ENCODE data around the gene VPS33A.

Gene VPS33A

DNA sequence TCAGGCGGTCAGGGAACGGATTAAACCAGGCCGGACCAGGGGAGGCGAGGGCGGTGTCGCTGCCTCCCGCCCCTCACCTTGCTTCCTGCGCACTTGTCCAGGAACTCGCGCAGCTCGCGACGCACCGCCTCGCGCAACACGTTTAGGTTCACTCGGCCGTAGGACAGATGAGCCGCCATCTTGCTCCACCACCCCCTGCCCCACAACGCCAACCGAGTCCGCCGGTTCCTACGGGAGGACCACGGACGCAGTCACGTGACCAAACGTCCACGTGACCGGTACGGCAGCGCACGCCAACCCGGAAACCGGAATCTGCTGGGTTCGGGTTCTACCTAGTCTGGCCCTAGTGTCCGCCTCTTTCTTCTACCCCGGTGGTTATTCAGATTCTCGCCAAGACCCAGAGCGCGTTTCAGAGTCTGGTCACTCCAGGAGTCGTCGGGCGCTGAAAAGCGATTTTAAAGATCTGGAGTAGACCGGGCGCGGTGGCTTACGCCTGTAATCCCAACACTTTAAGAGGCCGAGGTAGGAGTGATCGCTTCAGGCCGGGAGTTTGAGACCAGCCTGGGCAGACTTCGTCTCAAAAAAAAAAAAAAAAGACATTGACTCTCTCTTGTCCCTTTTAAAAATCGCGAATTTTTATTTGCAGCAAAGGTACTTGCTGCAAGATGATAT, at the start of gene VPS33A:
Gene VPS33A, minus strand, starts transcription at position 265 of the 672 bp plus-strand sequence. Its CDS starts 86 bp downstream, at position 179.
- peaks cover 3% of the 10 kb centered on the region for H3K9me3 Mint-ChIP-seq
- H3K4me3 Mint-ChIP-seq, result peak within 1 kb of the TSS; percentile 96

DNA sequence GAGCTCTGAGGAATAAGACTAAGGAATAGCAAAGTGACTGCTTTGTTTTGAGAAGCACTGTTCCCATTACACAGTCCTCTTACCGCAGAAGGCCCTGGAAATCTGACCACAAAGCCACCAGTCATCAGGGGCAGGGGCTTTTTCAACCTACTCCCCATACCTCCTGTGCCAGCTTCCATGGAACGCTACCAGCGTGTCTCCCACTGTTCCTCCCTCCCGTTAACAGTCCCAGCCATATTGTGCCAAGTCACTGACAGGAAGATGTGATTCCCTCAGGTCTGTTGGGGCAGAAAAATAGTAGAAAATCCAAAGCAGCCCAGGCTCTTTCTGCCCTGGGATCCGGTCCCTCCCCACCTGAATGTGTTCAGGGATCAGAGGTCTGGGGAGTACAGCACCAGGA, 46.6 kb upstream of the VPS33A start:
- DNase-seq, result no peak

More for the DNA sequence above, at the start of gene VPS33A:
- peak; percentile 96 for DNase-seq
- TF ChIP-seq, protein P1, sequence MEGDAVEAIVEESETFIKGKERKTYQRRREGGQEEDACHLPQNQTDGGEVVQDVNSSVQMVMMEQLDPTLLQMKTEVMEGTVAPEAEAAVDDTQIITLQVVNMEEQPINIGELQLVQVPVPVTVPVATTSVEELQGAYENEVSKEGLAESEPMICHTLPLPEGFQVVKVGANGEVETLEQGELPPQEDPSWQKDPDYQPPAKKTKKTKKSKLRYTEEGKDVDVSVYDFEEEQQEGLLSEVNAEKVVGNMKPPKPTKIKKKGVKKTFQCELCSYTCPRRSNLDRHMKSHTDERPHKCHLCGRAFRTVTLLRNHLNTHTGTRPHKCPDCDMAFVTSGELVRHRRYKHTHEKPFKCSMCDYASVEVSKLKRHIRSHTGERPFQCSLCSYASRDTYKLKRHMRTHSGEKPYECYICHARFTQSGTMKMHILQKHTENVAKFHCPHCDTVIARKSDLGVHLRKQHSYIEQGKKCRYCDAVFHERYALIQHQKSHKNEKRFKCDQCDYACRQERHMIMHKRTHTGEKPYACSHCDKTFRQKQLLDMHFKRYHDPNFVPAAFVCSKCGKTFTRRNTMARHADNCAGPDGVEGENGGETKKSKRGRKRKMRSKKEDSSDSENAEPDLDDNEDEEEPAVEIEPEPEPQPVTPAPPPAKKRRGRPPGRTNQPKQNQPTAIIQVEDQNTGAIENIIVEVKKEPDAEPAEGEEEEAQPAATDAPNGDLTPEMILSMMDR (IDR thresholded peaks at IDR 0.05), result no peak
- peaks cover 15% of the 10 kb centered on the region for H3K36me3 Mint-ChIP-seq (ENCODE audit: low read depth)
- peaks cover 18% of the 10 kb centered on the region for H3K4me1 Mint-ChIP-seq
- H3K27ac Mint-ChIP-seq, result peak within 1 kb of the TSS; percentile 99
- H3K27me3 Mint-ChIP-seq (ENCODE audit: low read depth, poor library complexity), result peaks cover 9% of the 10 kb centered on the region

DNA sequence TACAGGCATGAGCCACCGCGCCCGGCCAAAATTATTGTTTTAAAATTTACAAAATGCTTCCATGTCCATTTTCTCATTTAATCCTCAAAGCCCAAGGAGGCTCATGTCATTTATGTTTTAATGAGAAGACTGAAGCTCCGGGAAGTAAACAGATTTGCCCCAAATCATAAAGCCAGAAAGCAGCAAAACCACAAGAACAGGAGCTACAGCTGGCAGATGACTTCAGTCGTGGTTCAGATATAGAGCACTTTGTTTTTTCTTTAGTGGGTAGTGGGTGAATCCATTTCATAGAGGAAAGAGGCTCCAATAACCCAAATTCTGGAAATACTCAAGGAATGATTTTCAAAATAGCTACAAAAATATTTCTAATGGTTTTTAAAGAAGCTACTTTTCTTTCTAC, 45.4 kb upstream of the VPS33A start:
- H3K27ac Mint-ChIP-seq, result no peak overlapping the region
- TF ChIP-seq, protein P1 (IDR thresholded peaks at IDR 0.05), result no peak
- no peak overlapping the region for H3K4me3 Mint-ChIP-seq
- no peaks in the 10 kb centered on the region for H3K4me1 Mint-ChIP-seq
- H3K9me3 Mint-ChIP-seq, result no peaks in the 10 kb centered on the region
- H3K27me3 Mint-ChIP-seq (ENCODE audit: low read depth, poor library complexity), result no peaks in the 10 kb centered on the region
- peaks cover 40% of the 10 kb centered on the region for H3K36me3 Mint-ChIP-seq (ENCODE audit: low read depth)
- no peak for DNase-seq

More for the DNA sequence above, 46.6 kb upstream of the VPS33A start:
- H3K27me3 Mint-ChIP-seq (ENCODE audit: low read depth, poor library complexity), result no peaks in the 10 kb centered on the region
- H3K27ac Mint-ChIP-seq, result peak overlapping the region; percentile 59
- H3K36me3 Mint-ChIP-seq (ENCODE audit: low read depth), result peaks cover 46% of the 10 kb centered on the region
- no peak overlapping the region for H3K4me3 Mint-ChIP-seq
- no peaks in the 10 kb centered on the region for H3K4me1 Mint-ChIP-seq
- no peaks in the 10 kb centered on the region for H3K9me3 Mint-ChIP-seq
- TF ChIP-seq, protein P1 (IDR thresholded peaks at IDR 0.05), result no peak

DNA sequence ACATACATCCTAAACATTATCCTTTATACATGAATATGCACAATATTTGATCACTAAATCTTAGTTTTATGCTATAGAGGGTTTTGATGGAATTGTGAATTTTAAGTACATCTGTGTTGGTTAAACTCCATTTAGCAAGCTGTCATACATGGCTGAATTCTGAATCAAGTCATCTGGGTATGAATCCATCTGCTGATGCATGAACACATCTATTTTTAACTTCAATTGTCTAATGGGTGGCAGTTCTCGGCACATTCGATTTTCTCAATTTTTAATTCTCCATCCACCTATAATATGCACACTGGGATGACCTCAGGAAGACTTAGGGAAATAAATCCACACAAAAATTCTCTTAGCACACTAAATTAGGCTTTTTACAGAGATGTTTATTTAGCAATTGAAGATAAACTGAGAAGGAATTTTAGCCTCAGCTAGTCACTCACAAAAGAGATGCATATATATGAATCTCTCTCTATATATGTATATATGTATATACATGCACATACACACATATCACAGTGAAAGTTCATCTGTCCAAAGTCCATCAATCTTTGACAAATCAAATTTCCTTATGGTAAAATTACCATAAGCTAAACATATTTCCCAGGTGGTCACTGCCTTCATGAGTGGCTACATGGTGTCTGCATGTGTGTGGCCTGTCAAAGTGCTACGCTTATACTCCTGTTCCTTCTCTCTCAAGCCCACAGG, 44.5 kb upstream of the VPS33A start:
- Mint-ChIP-seq H3K27me3 (ENCODE audit: low read depth, poor library complexity) (no peaks in the 10 kb centered on the region), H3K9me3 (no peaks in the 10 kb centered on the region), H3K4me3 (no peak overlapping the region), H3K27ac (peak overlapping the region; percentile 88), H3K4me1 (peaks cover 5% of the 10 kb centered on the region), H3K36me3 (ENCODE audit: low read depth) (peaks cover 37% of the 10 kb centered on the region)
- DNase-seq, result no peak
- TF ChIP-seq, protein P1 (IDR thresholded peaks at IDR 0.05), result no peak

DNA sequence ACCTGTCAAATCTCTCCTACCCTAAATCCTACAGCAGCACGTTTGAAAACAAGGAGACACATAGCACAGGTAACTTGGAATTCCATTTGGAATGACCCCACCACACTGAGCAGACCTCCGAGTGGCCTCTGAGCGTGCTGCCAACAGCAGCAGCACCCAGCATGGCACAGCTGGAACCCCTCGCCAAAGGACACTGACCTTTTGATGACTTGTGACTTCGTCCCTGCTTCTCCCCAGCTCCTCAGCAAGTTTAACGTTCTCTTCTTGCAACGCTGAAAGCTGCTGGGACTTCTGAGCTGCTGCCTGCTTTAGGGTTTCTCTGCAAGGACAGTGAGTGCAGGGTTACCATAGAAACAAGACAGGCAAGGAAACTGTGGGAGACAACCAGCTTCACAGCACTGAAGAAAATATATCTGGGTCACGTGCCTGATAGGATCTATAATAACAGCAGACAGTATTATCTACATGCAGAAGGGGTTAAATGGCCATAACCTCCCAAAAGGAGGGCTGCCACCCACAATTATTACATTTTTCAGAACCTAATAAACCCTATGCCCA, 43.3 kb upstream of the VPS33A start:
- TF ChIP-seq, protein P1 (IDR thresholded peaks at IDR 0.05), result no peak
- no peak overlapping the region for H3K27ac Mint-ChIP-seq
- H3K36me3 Mint-ChIP-seq (ENCODE audit: low read depth), result peaks cover 27% of the 10 kb centered on the region
- H3K4me1 Mint-ChIP-seq, result peaks cover 5% of the 10 kb centered on the region
- H3K4me3 Mint-ChIP-seq, result no peak overlapping the region
- H3K27me3 Mint-ChIP-seq (ENCODE audit: low read depth, poor library complexity), result no peaks in the 10 kb centered on the region
- no peak for DNase-seq
- H3K9me3 Mint-ChIP-seq, result no peaks in the 10 kb centered on the region
